ENCODE data around the gene PAQR9.

Gene PAQR9

GRCh38 chr3:142971431-142971830, 8.0 kb upstream of the PAQR9 start:
- Mint-ChIP-seq H3K27ac (no peak overlapping the region), H3K9me3 (no peaks in the 10 kb centered on the region), H3K36me3 (ENCODE audit: low read depth) (no peaks in the 10 kb centered on the region), H3K27me3 (ENCODE audit: low read depth, poor library complexity) (peaks cover 19% of the 10 kb centered on the region), H3K4me1 (peaks cover 13% of the 10 kb centered on the region), H3K4me3 (no peak overlapping the region)
- TF ChIP-seq, protein P1, sequence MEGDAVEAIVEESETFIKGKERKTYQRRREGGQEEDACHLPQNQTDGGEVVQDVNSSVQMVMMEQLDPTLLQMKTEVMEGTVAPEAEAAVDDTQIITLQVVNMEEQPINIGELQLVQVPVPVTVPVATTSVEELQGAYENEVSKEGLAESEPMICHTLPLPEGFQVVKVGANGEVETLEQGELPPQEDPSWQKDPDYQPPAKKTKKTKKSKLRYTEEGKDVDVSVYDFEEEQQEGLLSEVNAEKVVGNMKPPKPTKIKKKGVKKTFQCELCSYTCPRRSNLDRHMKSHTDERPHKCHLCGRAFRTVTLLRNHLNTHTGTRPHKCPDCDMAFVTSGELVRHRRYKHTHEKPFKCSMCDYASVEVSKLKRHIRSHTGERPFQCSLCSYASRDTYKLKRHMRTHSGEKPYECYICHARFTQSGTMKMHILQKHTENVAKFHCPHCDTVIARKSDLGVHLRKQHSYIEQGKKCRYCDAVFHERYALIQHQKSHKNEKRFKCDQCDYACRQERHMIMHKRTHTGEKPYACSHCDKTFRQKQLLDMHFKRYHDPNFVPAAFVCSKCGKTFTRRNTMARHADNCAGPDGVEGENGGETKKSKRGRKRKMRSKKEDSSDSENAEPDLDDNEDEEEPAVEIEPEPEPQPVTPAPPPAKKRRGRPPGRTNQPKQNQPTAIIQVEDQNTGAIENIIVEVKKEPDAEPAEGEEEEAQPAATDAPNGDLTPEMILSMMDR (IDR thresholded peaks at IDR 0.05), result no peak
- no peak for DNase-seq

DNA sequence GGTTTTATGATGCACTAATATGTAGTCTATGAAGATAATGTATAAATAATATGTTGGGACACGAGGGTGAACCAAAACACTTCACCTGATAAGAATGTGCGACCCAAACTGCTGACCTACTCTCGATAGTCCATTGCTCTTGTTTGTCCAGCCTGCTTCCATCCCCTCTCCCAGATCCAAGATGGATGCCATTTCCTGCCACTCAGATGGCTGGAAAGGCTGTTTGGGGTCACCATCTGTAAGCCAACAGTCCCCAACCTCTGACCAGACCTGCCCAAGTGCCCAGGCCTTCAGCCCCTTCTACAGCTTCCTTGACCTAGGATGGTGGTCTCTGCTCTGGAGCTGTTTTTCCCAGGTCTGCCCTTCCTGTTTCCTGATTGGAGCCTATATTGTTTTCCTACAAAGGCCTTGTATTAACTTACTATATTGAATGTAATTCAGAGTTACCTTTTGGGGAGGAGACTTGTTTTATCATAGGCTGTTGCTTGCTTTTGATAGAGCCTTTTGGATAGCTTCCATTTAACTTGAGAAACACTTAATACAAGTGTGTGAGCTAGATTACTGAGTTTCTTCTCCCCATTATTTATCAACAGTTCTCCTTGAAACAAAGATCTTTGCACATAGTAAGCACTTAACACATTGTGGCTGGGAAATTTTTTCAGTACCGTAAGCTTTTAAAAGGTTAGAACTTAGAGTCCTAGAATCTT, 5.0 kb upstream of the PAQR9 start:
- no peaks in the 10 kb centered on the region for H3K36me3 Mint-ChIP-seq (ENCODE audit: low read depth)
- no peak for DNase-seq
- no peaks in the 10 kb centered on the region for H3K9me3 Mint-ChIP-seq
- TF ChIP-seq, protein P1 (IDR thresholded peaks at IDR 0.05), result no peak
- H3K4me1 Mint-ChIP-seq, result peaks cover 20% of the 10 kb centered on the region
- H3K27ac Mint-ChIP-seq, result no peak overlapping the region
- no peak overlapping the region for H3K4me3 Mint-ChIP-seq
- H3K27me3 Mint-ChIP-seq (ENCODE audit: low read depth, poor library complexity), result peaks cover 27% of the 10 kb centered on the region

- H3K4me3 Mint-ChIP-seq, result no peak overlapping the region
- H3K9me3 Mint-ChIP-seq, result peaks cover 5% of the 10 kb centered on the region
- no peak overlapping the region for H3K27ac Mint-ChIP-seq
- H3K4me1 Mint-ChIP-seq, result peaks cover 20% of the 10 kb centered on the region
- peaks cover 6% of the 10 kb centered on the region for H3K36me3 Mint-ChIP-seq (ENCODE audit: low read depth)
- TF ChIP-seq, protein P1 (IDR thresholded peaks at IDR 0.05), result no peak
- peaks cover 34% of the 10 kb centered on the region for H3K27me3 Mint-ChIP-seq (ENCODE audit: low read depth, poor library complexity)
- DNase-seq, result no peak
Measured at GRCh38 chr3:142966808-142967207, 3.3 kb upstream of the PAQR9 start.

GRCh38 chr3:142965581-142965980, 2.1 kb upstream of the PAQR9 start:
- Mint-ChIP-seq H3K27me3 (ENCODE audit: low read depth, poor library complexity) (peaks cover 37% of the 10 kb centered on the region), H3K4me3 (no peak overlapping the region), H3K9me3 (peaks cover 6% of the 10 kb centered on the region), H3K27ac (no peak overlapping the region), H3K4me1 (peaks cover 28% of the 10 kb centered on the region), H3K36me3 (ENCODE audit: low read depth) (peaks cover 8% of the 10 kb centered on the region)
- DNase-seq, result no peak
- TF ChIP-seq, protein P1 (IDR thresholded peaks at IDR 0.05), result no peak

DNA sequence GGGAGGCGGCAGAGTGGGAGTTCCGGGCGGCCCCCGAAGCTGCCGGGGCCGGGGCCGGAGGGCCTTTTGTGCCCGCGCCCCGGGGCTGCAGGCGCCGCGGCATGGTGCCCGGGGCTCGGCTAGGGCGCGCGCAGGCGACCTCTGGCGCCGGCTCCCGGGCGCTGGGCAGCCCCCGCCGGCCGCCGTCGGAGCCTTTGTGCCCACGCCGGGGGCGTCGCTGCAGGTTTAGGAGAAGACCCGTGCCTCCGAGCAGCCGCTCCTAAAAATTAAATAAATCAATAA, 299 bp downstream of the PAQR9 start:
- peaks cover 6% of the 10 kb centered on the region for H3K9me3 Mint-ChIP-seq
- peaks cover 28% of the 10 kb centered on the region for H3K4me1 Mint-ChIP-seq
- no peak overlapping the region for H3K27ac Mint-ChIP-seq
- H3K4me3 Mint-ChIP-seq, result peak overlapping the region; percentile 91
- peaks cover 30% of the 10 kb centered on the region for H3K27me3 Mint-ChIP-seq (ENCODE audit: low read depth, poor library complexity)
- TF ChIP-seq, protein P1 (IDR thresholded peaks at IDR 0.05), result no peak
- peaks cover 8% of the 10 kb centered on the region for H3K36me3 Mint-ChIP-seq (ENCODE audit: low read depth)
- DNase-seq, result no peak

DNA sequence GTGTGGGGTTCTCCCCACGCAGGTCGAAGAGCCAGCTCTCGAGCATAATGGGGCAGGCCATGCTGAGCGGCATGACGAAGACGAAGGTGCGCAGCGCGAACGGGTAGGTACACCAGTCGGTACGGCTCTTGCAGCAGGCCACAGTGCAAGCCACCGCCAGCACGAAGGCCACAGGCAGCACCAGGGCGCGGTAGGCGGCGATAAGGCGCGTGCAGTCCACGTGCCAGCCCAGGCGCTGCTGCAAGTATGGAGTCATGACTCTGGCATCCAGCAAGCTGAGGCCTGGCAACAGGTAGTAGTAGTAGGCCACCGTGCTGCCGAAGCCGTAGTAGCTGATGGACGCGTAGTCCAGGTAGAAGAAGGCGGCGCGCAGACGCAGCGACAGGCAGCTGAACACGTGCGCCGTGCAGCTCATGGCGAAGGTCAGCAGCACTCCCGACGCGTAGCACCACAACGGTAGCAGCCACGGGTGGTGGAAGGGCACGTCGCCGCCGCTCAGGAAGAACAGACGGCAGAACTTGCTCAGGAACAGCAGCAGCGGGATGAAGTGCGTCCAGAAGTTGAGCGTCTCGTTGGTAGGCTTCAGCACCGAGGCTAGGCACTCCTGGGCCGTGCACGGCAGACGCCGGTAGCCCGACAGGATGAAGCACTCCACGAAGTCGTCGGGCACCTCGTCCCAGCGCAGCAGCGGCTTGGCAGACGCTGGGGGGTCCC, 797 bp downstream of the PAQR9 start:
- peaks cover 28% of the 10 kb centered on the region for H3K27me3 Mint-ChIP-seq (ENCODE audit: low read depth, poor library complexity)
- peaks cover 28% of the 10 kb centered on the region for H3K4me1 Mint-ChIP-seq
- DNase-seq, result no peak
- H3K36me3 Mint-ChIP-seq (ENCODE audit: low read depth), result peaks cover 8% of the 10 kb centered on the region
- H3K4me3 Mint-ChIP-seq, result peak overlapping the region; percentile 91
- no peak overlapping the region for H3K27ac Mint-ChIP-seq
- TF ChIP-seq, protein P1 (IDR thresholded peaks at IDR 0.05), result no peak
- H3K9me3 Mint-ChIP-seq, result peaks cover 6% of the 10 kb centered on the region

Data from nephron progenitor cell (in vitro differentiated cells).